T1000 (cell line): ENCODE results near the gene CTNNBL1.

Source experiments
- DNase-seq: peaks from one replicate; lab custom pipeline; 2025; ENCODE audit warnings: mixed read lengths; lab: John Stamatoyannopoulos, UW

Gene CTNNBL1

DNA sequence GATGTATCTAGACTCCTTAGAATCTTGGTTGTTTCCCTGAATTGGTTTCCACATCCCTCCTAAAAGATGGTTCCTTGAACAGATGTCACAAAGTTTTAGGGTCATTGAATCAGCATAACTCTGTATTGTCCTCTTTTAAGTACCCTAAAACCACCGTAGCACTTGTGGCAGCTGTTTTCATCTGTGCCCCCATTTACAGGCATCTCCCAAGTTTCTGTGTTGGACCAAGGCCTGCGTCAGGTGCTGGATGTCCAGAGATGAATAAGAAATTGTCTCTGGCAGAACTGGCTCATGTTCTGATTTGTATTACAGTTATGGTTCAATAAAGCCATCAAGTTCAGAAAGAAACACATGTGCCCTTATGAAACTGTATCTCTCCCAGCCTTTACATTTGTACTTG is 48.3 kb downstream of the CTNNBL1 start:
- no peak for DNase-seq

DNA sequence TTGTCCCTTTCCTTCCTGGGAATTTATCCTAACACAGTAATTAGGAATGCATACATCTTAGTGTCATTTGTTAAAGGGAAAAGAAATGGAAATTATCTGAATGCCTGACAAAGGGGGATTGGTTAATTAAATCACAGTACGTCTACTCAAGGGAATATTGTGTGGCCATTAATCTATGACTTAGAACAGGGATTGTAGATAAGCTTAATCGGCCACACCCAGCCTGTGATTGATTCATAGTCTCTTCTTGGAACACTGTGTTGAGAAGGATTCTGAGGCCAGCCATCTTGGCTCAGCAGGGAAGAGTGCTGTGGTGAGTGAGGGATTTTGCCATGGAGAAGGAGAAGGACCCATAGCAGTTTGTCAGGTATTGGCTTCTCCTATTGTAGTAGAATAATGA is 50.5 kb downstream of the CTNNBL1 start:
- DNase-seq = no peak

DNA sequence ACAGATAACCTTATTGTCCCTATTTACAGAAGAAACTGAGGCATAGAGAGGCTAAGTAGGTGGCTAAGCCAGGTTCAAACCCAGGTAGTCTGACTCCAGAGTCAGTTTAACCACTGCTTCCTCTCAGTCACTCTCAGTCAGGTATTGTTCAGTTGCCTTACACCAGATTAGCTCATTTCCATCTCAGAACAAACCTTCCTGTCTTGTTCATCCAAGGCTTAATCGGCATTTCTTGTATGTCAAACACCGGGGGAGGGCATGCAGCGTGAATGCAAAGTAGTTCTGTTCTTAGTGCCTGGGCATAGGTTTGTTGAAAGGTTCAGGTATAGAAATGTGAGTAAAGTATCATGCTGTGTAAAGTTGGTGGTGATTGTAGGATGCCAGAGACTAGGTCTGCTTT is 51.7 kb downstream of the CTNNBL1 start:
- no peak for DNase-seq

DNA sequence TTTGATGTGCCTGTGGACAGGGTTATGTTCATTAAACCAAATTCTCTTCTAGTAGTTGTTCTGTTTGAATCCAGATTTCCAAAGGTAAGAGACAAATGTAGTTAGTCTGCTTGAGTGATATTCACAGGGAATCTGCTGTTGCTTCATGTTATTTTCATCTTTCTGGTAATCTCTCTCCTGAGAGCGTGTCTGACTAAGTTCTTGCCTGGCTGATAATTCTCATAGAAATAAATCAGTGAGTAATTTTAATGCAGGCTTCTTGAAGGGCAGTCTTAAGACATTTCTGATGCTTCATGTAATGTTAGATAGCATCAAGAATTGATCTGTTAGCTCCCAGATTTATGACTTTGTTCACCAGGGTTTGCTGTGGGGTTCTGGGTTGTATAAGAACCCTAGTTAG is 54.2 kb downstream of the CTNNBL1 start:
- no peak for DNase-seq

DNA sequence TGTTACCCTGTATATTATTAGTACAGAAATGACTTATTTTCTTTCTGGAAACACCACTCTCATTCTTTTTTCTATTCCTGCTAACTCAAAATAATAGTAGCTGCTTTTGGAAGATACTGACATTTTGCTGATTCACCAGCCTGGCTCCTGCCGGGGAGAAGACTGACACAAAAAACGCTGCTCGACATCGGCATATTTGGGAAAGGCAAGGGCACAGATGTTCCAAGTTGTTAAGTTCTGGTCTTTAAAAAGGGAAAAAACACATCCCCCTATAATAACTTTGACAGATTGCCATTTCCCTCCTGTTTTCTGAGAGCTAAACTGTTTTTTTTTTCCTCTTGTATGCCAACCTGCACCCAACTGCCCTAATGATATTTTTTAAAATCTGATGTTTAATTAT is 55.4 kb downstream of the CTNNBL1 start:
- no peak for DNase-seq

DNA sequence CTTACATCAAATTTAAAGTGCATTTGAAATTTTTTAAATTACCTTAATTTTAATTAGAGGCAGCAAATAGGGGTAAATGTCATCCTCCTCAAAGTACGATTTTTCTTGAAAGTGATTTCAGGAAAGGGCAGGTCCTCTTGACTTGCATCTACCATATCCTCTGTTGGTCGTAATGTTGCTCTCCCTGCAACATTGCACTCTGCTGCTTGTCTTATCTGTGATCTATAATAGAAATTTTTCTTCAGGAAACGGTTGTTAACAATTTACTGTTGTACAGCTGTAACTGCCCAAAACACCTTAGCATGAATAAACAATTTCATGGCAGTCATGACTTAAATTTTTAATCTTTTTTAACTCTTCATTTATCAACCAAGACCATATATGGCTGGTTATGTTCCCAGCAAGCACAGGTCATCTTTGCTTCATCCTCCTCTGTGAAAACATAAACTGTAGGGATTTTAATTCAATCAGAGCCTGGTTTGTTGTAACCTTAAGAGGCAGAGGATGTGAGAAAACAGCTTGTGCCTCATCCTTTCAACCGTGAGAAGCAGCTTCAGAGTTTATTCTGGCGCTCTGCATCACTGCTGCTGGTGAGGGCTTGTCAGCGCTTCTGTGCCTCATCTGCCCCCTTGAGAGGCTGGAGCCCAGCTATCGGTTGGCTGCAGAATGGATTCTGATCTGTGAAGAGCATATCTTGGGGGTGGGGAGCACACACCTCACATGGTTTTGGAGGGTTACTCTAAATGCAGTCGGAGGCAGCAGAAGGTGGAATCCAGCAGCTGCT is 56.0 kb downstream of the CTNNBL1 start:
- no peak for DNase-seq

DNA sequence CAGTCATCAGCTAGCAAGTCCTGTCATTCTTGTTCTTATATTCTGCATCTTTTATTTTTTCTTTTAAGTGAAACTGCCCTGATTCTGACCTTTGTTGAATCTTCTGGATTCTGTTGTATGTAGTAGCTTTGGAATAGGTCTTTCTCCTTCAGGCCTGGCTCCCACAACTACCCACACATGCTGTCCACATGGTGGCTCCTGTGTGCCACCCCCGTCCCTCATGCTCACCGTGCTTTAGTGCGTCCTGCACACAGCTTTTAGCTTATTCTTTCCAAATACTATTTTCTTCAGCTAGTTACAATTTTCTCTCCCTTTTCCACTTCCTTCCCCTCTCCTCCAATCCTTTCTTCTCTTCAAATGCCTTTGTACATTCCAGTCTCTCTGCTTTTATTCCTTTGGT is 61.8 kb downstream of the CTNNBL1 start:
- DNase-seq = no peak

DNA sequence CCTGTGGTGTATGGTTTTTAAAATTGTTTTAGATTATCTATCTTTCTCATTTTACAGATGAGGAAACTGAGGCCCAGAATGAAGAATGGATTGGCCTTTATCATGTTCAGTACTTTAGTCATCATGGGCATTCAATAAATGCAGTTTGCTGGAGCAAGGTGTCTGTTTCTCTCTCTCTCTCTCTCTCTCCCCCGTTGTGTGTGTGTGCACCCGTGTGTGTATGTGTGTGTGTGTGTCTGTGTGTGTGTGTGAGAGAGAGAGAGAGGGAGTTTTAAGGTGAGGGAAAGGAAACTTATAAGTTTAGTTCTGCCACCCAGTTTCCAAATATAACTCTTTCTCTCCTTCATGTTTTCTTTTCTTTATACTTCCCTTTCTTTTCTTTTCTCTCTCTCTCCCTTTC is 62.4 kb downstream of the CTNNBL1 start:
- DNase-seq = no peak

DNA sequence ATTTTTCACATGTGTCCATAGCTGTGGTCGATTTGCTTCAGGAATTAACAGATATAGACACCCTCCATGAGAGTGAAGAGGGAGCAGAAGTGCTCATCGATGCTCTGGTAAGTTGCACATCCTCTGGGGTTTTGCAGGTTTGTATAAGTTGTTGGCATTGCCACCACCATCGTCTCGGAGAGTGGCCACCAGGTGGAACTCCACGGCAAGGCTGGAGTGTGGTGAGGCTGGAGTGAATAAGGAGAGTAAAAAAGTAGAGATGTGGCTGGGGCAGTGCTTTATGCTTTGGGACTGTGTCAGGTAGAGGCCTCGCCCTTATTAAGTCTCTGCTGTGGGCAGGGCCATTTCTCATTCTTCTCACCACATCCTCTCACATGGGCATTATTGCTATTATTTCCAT is 63.7 kb downstream of the CTNNBL1 start:
- no peak for DNase-seq

DNA sequence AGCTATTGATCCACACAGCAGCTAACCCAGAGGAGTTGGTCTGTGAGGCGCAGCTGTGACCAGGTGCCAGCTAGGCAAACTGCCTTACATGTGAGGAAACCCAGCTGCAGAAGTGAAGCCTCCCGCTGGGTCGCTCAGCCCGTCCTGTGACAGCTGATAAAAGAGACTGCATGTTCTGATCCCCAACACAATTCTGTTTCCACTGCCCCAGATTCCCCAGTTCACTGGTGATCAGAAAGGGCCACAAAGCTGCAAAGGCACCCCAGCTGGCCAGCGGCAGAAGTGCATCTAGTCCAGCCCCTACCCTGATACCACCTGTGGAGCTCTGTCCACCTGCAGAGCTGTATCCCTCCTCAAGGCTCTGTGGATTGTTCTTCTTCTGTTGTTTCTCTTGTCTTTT is 64.5 kb downstream of the CTNNBL1 start:
- DNase-seq = no peak

DNA sequence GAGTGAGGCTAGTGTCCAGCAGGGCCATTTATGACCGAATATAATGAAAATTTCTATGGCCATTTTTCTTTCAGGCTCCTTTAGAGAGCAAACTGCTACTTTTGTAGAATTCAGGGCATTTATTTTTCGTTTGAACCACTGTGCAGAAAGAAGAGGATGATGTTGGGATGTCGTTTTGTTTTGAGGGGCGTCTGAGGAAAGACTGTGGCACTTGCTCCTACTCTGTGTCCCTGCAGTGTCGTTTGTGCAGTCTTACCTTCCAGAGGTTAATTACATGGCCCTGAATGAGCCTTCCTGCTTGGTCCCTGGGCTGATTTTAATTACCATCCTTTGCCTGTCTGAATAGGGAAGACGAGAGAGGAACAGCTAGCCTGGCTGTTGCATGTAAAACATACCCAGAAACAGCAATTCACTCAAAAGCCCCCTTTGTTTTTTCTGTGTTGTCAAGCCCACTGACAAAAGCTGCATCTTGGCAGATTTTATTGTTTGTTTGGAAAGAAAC is 65.3 kb downstream of the CTNNBL1 start:
- no peak for DNase-seq

DNA sequence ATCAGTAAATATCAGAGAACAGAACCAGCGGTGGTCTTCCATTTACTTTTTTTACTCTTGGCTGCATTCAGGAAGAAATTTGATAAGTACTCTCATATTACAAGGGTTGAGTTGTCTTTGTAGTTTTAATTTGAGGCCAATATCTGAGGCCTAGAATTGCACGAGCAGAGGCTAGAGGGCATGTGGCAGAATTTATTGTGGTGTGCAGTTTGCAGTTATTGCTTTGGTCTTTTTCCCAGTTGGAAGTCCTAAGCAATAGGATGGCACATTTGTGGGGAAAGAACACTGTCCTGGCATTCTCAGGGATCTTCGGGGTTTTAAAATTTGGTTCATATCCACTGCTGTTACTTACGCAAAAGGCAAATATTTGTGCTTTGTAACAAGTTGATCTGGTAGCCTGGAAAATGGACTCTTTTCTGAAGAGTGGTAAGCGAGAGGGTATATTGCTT is 66.0 kb downstream of the CTNNBL1 start:
- DNase-seq = no peak

DNA sequence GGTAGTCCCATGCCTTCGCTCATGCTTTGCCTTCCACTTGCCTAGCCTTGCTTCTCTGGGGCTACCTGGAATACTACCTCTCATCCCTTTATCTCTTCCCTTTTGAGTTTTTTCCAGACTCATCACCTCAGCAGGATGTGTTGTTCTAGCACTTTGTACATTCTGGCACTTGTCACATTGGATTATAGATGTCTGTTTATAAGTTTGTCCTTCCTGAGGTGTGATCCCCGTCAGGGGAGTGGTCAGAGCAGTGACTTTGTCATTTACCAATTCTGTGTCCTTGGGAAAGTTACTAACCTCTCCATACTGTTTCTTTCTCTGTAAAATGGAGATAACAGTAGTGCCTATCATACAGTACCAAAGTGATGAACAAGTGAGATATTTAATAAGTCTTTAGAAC is 66.5 kb downstream of the CTNNBL1 start:
- no peak for DNase-seq

DNA sequence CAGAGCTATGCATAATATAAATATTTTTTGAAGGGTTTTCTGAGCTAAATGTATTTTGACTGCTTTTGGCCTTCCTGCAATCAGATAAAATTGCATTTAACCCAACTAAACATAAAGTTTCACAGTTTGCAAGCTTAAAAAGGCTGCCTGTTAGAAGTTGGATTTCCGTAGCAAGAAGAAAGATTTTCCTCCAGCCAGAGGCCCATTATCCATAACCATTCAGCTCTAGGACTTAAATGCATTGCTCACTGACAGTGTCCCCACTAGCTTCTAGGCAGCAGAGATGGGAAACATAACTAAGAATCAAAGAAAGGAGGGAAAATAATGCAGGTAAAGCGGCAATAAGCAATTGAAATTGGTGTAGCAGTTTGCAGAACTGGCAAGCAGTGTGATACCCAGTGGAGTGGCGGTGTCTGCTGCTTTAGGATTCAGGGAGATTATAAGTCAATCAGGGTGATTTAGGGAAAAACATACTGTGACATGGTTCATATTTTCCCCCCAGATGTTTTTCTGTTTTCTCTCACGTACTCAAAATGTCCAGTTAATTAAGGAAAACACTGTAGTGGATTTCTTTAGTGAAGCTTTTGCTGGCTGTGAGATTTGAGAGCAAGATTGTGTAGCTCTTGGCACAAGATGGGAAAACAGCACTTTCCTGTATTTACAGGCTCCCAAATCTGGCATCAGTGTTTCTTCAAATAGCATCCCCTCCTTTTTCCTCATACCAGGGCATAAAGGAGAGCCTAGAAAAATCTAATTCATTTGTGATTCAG is 69.1 kb downstream of the CTNNBL1 start:
- no peak for DNase-seq

DNA sequence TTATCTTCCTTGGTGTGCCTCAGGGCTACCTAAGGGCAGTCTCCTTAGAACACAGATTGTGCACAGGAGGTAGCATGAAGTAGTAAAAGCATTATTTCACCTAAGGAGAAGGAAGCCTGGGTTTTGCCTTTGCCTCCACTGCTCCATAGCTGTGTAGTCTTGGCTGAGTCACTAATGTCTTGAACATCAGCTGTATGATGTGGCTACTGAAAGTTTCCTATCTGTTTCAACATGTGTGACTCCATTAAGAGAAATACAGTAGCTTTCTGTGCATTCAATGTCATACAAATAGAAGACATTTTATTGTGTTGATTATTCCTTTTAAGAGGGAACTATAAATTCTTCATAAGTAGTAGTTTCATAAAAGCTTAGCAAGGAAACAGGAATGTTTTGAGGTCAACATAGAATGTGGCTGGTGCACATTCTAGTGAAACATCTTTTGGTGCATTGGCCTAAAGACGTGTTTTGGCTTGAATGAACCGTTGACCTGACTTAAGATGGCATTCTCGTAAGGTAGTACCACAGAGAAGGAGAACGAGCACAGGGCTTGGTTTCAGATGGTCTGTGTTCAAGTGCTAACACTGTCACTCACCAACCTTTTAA is 70.6 kb downstream of the CTNNBL1 start:
- no peak for DNase-seq

DNA sequence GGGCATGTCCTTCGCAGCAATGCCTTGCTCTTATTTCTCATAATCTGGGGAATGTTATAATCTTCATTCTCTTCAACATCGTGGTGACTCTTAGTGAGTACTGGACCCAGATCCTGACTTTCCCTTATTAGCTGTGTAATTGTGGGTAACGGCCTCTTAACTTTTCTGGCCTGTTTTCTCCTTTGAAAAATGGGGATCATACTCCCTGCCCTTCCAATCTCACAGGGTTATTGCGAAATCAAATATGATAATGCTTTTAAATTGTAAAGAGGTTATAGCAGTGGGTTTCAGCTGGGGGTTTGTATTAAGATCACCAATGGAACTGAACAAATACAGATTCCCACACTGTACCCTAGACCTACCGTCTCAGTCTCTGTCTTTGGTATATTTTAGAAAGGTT is 77.1 kb downstream of the CTNNBL1 start:
- no peak for DNase-seq

DNA sequence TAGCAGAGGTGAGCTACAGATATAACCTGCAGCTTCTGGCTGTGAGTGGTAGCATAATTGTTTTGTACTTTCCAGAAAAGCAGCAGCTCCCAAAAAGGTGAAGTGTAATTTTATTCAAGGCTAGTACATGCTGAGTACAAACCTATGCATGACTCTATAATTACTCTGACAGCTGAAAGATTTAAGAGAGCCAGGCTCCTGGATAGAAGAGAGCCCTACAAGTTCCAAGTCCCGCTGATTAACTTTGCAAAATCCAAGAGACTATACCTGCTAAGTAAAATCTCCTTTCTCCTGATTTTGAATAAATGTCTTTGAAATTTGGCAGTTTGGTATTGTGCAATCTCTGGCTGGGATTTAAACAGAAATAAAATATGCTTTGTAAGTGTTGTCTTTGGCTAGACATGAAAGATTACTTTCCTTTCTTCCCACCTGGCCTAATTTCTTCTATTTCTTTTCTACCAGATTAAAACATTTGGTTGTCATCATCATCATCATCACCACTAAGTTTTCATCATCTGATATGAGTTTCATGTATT is 79.5 kb downstream of the CTNNBL1 start:
- no peak for DNase-seq

DNA sequence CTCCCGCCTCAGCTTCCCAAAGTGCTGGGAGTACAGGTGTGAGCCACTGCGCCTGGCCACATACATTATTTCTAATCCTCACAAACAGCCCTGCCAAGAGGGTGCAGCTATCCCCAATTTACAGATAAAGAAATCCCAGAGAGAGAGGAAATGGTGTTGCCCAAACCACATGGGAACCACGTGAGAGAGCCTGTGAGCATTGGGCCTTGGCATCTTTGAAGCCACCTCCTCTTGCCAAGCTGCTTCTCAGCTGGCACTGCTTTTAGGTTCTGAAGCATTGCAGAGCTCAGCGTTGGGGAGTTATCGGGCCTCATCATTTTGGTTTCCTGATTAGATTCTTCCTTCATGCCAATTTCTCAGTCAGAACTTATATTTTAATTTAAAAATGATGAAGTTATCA is 80.3 kb downstream of the CTNNBL1 start:
- DNase-seq = no peak

DNA sequence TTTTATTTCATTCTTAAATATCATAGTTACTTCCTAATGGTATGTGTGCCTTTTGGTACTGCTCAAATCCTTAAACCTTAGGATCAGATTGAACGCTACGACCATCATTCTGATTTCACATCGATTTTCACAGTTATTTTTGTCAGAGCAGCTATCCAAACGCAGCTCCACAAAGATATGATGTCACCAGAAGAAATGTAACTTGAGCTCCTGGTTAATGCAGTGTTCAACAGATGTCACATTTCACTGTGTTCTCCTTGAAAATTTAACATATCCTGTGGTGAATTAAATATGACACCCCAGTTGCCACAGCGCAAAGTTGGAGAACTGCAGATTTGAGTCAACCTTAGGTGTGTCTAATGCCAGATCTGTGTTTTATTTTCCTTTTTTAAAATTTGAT is 81.4 kb downstream of the CTNNBL1 start:
- no peak for DNase-seq

DNA sequence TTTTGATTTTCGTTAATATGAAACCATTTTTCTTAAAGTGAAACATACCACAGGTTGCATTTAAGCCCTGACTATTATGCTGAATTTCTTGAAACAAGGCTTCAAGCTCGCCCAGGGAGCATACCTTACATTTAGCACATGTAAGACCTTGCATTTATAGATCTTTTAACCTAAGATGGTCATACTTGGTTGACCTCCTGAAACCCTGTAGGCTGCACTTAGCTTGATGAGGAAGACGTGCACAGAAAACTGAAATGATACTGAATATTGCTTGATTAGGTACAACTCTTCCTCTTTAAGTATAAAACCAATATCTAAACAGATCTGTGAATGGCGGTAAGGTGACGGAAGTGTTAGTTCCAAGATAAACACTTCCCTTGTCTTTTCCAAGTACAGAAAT is 82.2 kb downstream of the CTNNBL1 start:
- DNase-seq = no peak

DNA sequence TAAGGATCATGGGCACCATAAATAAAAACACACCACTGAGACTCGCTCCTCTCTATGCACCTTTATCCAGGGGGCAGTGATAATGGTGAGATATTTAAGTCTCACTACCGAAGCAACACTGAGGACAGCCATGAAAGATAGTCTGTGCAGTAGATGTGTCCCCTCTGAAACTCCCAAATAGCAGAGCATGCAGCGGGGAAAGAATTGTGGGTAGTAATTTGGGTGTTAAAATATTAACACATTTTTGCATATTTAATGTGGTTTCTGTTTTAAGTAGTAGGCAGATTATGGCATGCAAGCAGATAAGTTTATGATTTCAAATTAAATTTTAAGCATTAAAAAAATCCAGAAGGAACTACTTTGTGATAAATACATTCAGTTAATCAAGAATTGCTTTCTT is 82.7 kb downstream of the CTNNBL1 start:
- no peak for DNase-seq
